ENCODE measurements around the gene ELMO2. TPM values are rescaled to one million over a fixed set of nuclear protein-coding genes. Genes with fewer than 3 reads are reported as not detected.

Gene ELMO2
- total and polyA plus RNA-seq, 9 of the 15 experiments (the other 6 are each of a cell fraction or from before 2014, with no cell fraction given) = 7.5 to 21.5 (median 15.9) TPM

DNA sequence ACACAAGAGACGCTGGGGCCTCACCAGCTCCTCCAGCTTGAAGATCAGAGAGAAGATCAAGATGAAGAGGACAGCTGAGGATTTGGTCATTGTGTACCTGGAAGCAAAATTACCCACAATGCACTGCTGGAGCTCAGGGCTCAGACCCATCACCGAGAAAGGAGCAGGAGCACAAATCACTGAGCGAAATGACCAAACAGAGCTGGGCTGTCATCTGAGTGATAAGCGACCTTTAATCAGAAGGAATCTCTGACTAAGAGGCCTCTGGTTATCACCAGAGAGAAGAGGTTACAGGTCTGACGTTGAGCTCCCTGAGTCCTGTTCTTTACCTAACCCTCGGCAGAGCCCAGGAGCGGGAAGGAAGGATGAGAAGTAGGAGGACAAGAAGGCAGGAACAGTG, 50.6 kb downstream of the ELMO2 start (continued):
- no peak for TF ChIP-seq TCF7 (IDR thresholded peaks at IDR 0.05; ENCODE audit: borderline replicate concordance)
- TF ChIP-seq, protein P1, sequence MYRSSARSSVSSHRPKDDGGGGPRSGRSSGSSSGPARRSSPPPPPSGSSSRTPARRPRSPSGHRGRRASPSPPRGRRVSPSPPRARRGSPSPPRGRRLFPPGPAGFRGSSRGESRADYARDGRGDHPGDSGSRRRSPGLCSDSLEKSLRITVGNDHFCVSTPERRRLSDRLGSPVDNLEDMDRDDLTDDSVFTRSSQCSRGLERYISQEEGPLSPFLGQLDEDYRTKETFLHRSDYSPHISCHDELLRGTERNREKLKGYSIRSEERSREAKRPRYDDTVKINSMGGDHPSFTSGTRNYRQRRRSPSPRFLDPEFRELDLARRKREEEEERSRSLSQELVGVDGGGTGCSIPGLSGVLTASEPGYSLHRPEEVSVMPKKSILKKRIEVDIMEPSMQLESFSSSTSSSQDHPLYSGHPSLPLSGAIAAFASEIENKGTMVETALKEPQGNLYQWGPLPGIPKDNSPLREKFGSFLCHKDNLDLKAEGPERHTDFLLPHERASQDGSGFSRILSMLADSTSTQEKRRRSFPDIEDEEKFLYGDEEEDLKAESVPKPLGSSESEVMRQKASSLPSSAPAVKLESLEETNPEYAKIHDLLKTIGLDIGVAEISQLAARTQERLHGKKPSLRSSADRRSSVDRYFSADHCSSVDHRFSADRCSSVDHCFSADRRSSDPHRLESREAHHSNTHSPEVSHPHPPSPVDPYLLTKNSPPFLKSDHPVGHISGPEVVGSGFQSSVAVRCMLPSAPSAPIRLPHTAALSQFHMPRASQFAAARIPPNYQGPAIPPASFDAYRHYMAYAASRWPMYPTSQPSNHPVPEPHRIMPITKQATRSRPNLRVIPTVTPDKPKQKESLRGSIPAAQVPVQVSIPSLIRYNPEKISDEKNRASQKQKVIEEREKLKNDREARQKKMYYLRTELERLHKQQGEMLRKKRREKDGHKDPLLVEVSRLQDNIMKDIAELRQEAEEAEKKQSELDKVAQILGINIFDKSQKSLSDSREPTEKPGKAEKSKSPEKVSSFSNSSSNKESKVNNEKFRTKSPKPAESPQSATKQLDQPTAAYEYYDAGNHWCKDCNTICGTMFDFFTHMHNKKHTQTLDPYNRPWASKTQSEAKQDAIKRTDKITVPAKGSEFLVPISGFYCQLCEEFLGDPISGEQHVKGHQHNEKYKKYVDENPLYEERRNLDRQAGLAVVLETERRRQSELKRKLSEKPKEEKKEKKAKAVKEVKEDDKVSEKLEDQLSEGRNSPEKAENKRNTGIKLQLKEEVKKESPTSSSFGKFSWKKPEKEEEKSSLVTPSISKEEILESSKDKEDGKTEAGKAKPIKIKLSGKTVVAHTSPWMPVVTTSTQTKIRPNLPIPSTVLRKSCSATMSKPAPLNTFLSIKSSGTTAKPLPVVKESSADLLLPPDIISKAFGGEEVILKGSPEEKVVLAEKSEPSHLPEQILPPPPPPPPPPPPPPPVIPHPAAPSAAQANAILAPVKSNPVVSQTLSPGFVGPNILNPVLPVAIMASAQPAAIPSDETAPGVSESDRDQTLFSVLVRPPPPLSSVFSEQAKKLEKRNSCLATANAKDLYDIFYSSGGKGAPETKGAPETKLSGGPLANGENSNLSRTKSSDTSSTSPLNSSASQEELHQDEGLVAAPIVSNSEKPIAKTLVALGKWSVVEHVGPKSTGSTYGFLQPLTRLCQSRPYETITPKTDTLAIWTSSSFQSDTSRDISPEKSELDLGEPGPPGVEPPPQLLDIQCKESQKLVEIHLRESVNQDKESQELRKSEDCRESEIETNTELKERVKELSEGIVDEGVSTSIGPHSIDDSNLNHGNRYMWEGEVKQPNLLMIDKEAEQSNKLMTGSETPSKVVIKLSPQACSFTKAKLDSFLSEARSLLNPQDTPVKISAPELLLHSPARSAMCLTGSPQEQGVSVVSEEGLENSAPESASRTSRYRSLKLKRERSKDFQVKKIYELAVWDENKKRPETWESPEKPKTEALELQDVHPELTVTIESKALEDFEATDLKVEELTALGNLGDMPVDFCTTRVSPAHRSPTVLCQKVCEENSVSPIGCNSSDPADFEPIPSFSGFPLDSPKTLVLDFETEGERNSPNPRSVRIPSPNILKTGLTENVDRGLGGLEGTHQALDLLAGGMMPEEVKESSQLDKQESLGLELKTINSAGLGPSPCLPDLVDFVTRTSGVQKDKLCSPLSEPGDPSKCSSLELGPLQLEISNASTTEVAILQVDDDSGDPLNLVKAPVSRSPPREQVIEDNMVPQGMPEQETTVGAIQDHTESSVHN (IDR thresholded peaks at IDR 0.05; ENCODE audit: borderline replicate concordance in 1 of 2, low read depth in 1 of 2) = no peak
- TF ChIP-seq ZNF639 (CRISPR knock-in tag; conservative IDR thresholded peaks at IDR 0.05 in 1 of 2, IDR thresholded peaks at IDR 0.05 in 1 of 2) = no peak
- TF ChIP-seq THRA (IDR thresholded peaks at IDR 0.05) = no peak
- TF ChIP-seq KDM2B (CRISPR knock-in tag; IDR thresholded peaks at IDR 0.05) = no peak
- no peak for TF ChIP-seq NR3C1 (CRISPR knock-in tag; IDR thresholded peaks at IDR 0.05)
- TF ChIP-seq RCOR1 (IDR thresholded peaks at IDR 0.05; ENCODE audit: borderline replicate concordance in 1 of 2, low read depth in 2 of 2, low read length in 2 of 2) = peak in 1 of 2 experiments; percentile 77; a peak in 2 of 4 replicates
- no peak for TF ChIP-seq HLTF (IDR thresholded peaks at IDR 0.05)
